ENCODE results near the gene NCK2. TPM values are rescaled to one million over a fixed set of nuclear protein-coding genes. Genes with fewer than 3 reads are reported as not detected.

NCK2 gene
- polyA plus RNA-seq, 3 donors: 2.5 to 18.2 (median 7.6) TPM

DNA sequence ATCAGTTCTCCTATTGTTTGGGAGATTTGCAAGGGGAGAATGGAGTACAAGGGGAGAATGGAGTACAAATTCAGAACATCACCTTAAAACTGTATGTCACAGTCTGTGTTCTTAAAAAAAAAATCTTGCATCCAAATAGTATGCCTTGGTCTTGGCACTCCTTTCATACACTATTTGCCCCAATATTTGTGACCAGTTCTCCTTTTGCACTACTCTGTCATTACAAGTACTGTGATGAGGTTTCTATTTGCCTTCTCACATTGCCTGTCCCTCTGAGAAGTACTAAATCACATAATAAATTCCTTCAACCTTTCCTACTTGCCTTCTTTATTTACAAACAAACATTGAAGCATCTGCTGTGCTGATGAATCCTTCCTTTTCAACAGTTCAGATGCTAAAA is 36.0 kb upstream of the NCK2 start:
- Histone ChIP-seq H3K9me3 (replicated peaks in 1 of 2; ENCODE audit: control insufficient read depth in 1 of 2, insufficient read depth in 1 of 2, low read length in 2 of 2) (no peaks in the 10 kb centered on the region), H3K79me2 (ENCODE audit: insufficient read depth, low read length) (no peaks in the 10 kb centered on the region), H3K4me1 (ENCODE audit: control insufficient read depth in 1 of 2, insufficient read depth in 2 of 2, low read length in 2 of 2) (peaks cover 12% of the 10 kb centered on the region in 2 donors), H3K27me3 (ENCODE audit: control insufficient read depth in 2 of 2, insufficient read depth in 2 of 2, low read length in 2 of 2) (no peaks in the 10 kb centered on the region), H3K27ac (ENCODE audit: low read depth in 1 of 2, low read length in 2 of 2) (no peak overlapping the region), H2AFZ (ENCODE audit: insufficient read depth, low read depth, low read length, poor library complexity, severe bottlenecking) (peak overlapping the region; percentile 30), H4K20me1 (ENCODE audit: insufficient read depth, low read length) (no peaks in the 10 kb centered on the region), H3K4me3 (replicated peaks in 1 of 3; ENCODE audit: low read depth in 2 of 3, low read length in 3 of 3) (no peak overlapping the region), H3K36me3 (replicated peaks in 1 of 2; ENCODE audit: control insufficient read depth in 1 of 2, insufficient read depth in 2 of 2, low read length in 2 of 2) (no peaks in the 10 kb centered on the region), H3K4me2 (replicated peaks; ENCODE audit: extremely low read depth, low read length, poor library complexity, severe bottlenecking) (no peak overlapping the region), H3K9ac (ENCODE audit: insufficient read depth, low read length, poor library complexity, severe bottlenecking) (no peak overlapping the region)
- Mint-ChIP-seq H3K4me1 (peaks cover 14% of the 10 kb centered on the region), H3K36me3 (no peaks in the 10 kb centered on the region), H3K27ac (no peak overlapping the region), H3K4me3 (no peak overlapping the region), H3K9me3 (peaks cover 0 to 5% (median 0%) of the 10 kb centered on the region in 7 donors), H3K27me3 (ENCODE audit: low read depth in 3 of 3) (peaks cover 0 to 3% (median 1%) of the 10 kb centered on the region in 3 donors)
- no peak for DNase-seq
- intact Hi-C loops (cut with micrococcal nuclease): no loop called here
- TF ChIP-seq, protein P1, sequence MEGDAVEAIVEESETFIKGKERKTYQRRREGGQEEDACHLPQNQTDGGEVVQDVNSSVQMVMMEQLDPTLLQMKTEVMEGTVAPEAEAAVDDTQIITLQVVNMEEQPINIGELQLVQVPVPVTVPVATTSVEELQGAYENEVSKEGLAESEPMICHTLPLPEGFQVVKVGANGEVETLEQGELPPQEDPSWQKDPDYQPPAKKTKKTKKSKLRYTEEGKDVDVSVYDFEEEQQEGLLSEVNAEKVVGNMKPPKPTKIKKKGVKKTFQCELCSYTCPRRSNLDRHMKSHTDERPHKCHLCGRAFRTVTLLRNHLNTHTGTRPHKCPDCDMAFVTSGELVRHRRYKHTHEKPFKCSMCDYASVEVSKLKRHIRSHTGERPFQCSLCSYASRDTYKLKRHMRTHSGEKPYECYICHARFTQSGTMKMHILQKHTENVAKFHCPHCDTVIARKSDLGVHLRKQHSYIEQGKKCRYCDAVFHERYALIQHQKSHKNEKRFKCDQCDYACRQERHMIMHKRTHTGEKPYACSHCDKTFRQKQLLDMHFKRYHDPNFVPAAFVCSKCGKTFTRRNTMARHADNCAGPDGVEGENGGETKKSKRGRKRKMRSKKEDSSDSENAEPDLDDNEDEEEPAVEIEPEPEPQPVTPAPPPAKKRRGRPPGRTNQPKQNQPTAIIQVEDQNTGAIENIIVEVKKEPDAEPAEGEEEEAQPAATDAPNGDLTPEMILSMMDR (IDR thresholded peaks at IDR 0.05): no peak

DNA sequence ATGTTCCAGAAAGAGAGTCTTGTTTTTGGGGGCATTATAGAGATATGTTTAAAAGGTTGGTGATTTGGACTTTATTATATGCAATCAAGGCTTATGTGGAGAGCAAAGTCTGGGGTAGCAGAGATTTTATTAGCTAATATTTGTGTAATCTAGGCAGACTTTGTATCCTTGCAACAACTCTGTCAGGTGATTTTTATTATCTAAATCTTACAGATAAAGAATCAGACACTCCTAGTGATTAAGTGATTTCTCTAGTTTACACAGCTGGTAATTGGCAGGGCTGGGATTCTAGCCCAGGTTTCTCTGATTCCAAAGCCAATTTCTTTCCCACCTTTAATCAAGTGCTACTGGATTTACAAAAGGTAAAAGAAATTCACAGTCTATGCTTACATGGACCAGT is 33.3 kb upstream of the NCK2 start:
- Histone ChIP-seq H3K4me1 (ENCODE audit: control insufficient read depth in 1 of 2, insufficient read depth in 2 of 2, low read length in 2 of 2) (peaks cover 12% of the 10 kb centered on the region in 2 donors), H3K4me3 (replicated peaks in 1 of 3; ENCODE audit: low read depth in 2 of 3, low read length in 3 of 3) (no peak overlapping the region), H3K27ac (ENCODE audit: low read depth in 1 of 2, low read length in 2 of 2) (no peak overlapping the region), H3K4me2 (replicated peaks; ENCODE audit: extremely low read depth, low read length, poor library complexity, severe bottlenecking) (no peak overlapping the region), H2AFZ (ENCODE audit: insufficient read depth, low read depth, low read length, poor library complexity, severe bottlenecking) (no peak overlapping the region), H3K79me2 (ENCODE audit: insufficient read depth, low read length) (no peaks in the 10 kb centered on the region), H4K20me1 (ENCODE audit: insufficient read depth, low read length) (no peaks in the 10 kb centered on the region), H3K36me3 (replicated peaks in 1 of 2; ENCODE audit: control insufficient read depth in 1 of 2, insufficient read depth in 2 of 2, low read length in 2 of 2) (no peaks in the 10 kb centered on the region), H3K9ac (ENCODE audit: insufficient read depth, low read length, poor library complexity, severe bottlenecking) (no peak overlapping the region), H3K9me3 (replicated peaks in 1 of 2; ENCODE audit: control insufficient read depth in 1 of 2, insufficient read depth in 1 of 2, low read length in 2 of 2) (no peaks in the 10 kb centered on the region), H3K27me3 (ENCODE audit: control insufficient read depth in 2 of 2, insufficient read depth in 2 of 2, low read length in 2 of 2) (no peaks in the 10 kb centered on the region)
- no peak for DNase-seq
- TF ChIP-seq, protein P1 (IDR thresholded peaks at IDR 0.05): no peak
- Mint-ChIP-seq H3K27me3 (ENCODE audit: low read depth in 3 of 3) (peaks cover 0 to 5% (median 1%) of the 10 kb centered on the region in 3 donors), H3K36me3 (no peaks in the 10 kb centered on the region), H3K4me1 (peaks cover 14% of the 10 kb centered on the region), H3K4me3 (no peak overlapping the region), H3K27ac (no peak overlapping the region), H3K9me3 (no peaks in the 10 kb centered on the region)
- intact Hi-C loops (cut with micrococcal nuclease): no loop called here

Measured in CD14-positive monocyte (primary cell).